Common myeloid progenitor, CD34-positive (primary cell): ENCODE measurements around the gene PYROXD2.

Source experiments
- CTCF ChIA-PET: fragments of 350-600 bp; sonication (Branson Sonifier 250); formaldehyde crosslinking; loops from one replicate; lab custom pipeline; 2021; ENCODE audit warnings: antibody characterized with exemption; lab: Charles Lee
- POLR2A ChIA-PET: fragments of 350-600 bp; sonication (Branson Sonifier 250); formaldehyde crosslinking; loops from one replicate; lab custom pipeline; 2021; ENCODE audit warnings: antibody characterized with exemption; lab: Charles Lee
- DNase-seq, 3 donors: peaks; one replicate each; pipeline versions ENCODE4 v3.0.0 to v3.0.0-alpha.2; 2013
- H3K27ac ChIP-seq, 2 experiments: 1 replicate in 1 of 2; 2 replicates in 1 of 2; pipeline ENCODE4 v1.7.0; 2013; ENCODE audit warnings: inconsistent platforms in 2 of 2, low read length in 2 of 2, mild to moderate bottlenecking in 2 of 2, low read depth in 1 of 2, moderate library complexity in 1 of 2; ENCODE audit not compliant: severe bottlenecking in 2 of 2, insufficient read depth in 1 of 2, poor library complexity in 1 of 2
- H3K27me3 ChIP-seq, 5 experiments: replicated peaks in 2 of 5; 1 replicate in 3 of 5; 2 replicates in 2 of 5; pipeline versions ENCODE4 v1.6.1 to v1.7.0; 2013; ENCODE audit warnings: low read length in 4 of 5, mild to moderate bottlenecking in 2 of 5, moderate library complexity in 2 of 5, inconsistent platforms in 1 of 5; ENCODE audit not compliant: insufficient read depth in 5 of 5, control insufficient read depth in 4 of 5
- H3K36me3 ChIP-seq, 4 experiments: 1 replicate in 2 of 4; 2 replicates in 2 of 4; pipeline versions ENCODE4 v1.6.1 to v1.7.0; 2013; ENCODE audit warnings: low read length in 3 of 4, control low read depth in 1 of 4, mild to moderate bottlenecking in 1 of 4; ENCODE audit not compliant: control insufficient read depth in 4 of 4, insufficient read depth in 4 of 4
- H3K4me1 ChIP-seq, 4 experiments: 1 replicate in 3 of 4; 2 replicates in 1 of 4; pipeline versions ENCODE4 v1.6.1 to v1.7.1; 2013; ENCODE audit warnings: low read length in 3 of 4, mild to moderate bottlenecking in 3 of 4, control low read depth in 1 of 4, inconsistent platforms in 1 of 4, moderate library complexity in 1 of 4; ENCODE audit not compliant: control insufficient read depth in 4 of 4, insufficient read depth in 4 of 4; ENCODE audit errors: control extremely low read depth in 1 of 4
- H3K4me3 ChIP-seq, 7 experiments: 1 replicate in 4 of 7; 2 replicates in 3 of 7; pipeline versions ENCODE4 v1.5.1 to v1.7.0; 2013; ENCODE audit warnings: mild to moderate bottlenecking in 7 of 7, low read length in 6 of 7, moderate library complexity in 6 of 7, inconsistent platforms in 2 of 7, low read depth in 2 of 7, control low read depth in 1 of 7; ENCODE audit not compliant: insufficient read depth in 4 of 7, control insufficient read depth in 1 of 7; ENCODE audit errors: extremely low read depth in 1 of 7
- H3K9me3 ChIP-seq, 5 experiments: 1 replicate in 4 of 5; 2 replicates in 1 of 5; pipeline versions ENCODE4 v1.6.1 to v1.7.1; 2013; ENCODE audit warnings: low read length in 4 of 5, mild to moderate bottlenecking in 2 of 5, inconsistent platforms in 1 of 5, low read depth in 1 of 5, moderate library complexity in 1 of 5; ENCODE audit not compliant: control insufficient read depth in 4 of 5, insufficient read depth in 2 of 5; ENCODE audit errors: control extremely low read depth in 1 of 5
- WGBS: methylation state at CpG from one replicate; pipeline ENCODE4 v1.1.5; 2013; ENCODE audit not compliant: insufficient coverage; 5-methylcytosine and 5-hydroxymethylcytosine counted together

PYROXD2 gene

DNA sequence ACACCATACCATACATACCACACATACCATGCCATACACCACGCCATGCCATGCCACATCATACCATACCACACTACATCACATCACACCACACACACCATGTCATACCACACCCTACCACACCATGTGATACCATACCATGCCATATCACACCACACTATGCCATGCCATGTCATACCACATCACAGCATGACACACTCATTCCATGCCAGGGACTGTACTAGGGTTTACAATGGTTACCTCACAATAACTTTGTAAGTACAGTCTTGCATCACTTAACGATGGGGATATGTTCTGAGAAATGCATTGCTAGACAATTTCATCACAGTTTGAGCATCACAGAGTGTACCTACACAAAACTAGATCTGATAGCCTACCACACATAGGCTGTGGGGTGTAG, 14.5 kb downstream of the PYROXD2 start:
- H3K36me3 ChIP-seq = peaks cover 0 to 14% (median 5%) of the 10 kb centered on the region in 4 experiments
- H3K4me1 ChIP-seq = no peaks in the 10 kb centered on the region
- POLR2A ChIA-PET = no interaction called here
- 100% methylated on average over 1 of the region's 2 CpGs for WGBS
- H3K27ac ChIP-seq = no peak overlapping the region
- CTCF ChIA-PET = no interaction called here
- no peak for DNase-seq
- H3K4me3 ChIP-seq = no peak overlapping the region
- no peaks in the 10 kb centered on the region for H3K9me3 ChIP-seq
- H3K27me3 ChIP-seq = no peaks in the 10 kb centered on the region

DNA sequence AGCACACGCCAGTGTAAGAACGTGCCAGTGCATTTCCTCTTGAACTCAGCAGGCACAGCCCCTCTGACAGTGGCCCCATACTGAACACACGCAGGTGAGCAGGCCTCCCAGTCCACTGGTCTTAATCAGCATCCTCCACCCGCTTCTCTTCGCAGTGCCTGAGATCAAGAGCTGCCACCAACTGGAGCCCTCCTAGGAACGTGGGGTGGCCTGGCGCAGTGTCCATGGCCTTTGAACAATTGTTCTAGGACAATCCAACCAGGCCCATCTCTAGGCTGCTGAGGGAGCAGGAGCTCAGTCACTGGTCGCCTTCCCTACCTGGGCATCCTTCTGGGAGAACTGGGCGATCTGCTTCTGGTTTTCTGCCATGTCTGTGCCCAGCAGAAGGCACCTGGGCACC, 15.2 kb downstream of the PYROXD2 start:
- no peak for DNase-seq
- ChIA-PET CTCF (interaction anchor here (0.8 kb wide), 1 partner anchor 43 kb away, joined by 3 read pairs; no protein-coding TSS in a partner anchor), POLR2A (no interaction called here)
- H3K4me1 ChIP-seq = no peaks in the 10 kb centered on the region
- peaks cover 0 to 18% (median 7%) of the 10 kb centered on the region in 4 experiments for H3K36me3 ChIP-seq
- WGBS = 97% methylated on average over 8 of the region's 9 CpGs
- no peaks in the 10 kb centered on the region for H3K9me3 ChIP-seq
- no peak overlapping the region for H3K27ac ChIP-seq
- H3K27me3 ChIP-seq = no peaks in the 10 kb centered on the region
- no peak overlapping the region for H3K4me3 ChIP-seq

DNA sequence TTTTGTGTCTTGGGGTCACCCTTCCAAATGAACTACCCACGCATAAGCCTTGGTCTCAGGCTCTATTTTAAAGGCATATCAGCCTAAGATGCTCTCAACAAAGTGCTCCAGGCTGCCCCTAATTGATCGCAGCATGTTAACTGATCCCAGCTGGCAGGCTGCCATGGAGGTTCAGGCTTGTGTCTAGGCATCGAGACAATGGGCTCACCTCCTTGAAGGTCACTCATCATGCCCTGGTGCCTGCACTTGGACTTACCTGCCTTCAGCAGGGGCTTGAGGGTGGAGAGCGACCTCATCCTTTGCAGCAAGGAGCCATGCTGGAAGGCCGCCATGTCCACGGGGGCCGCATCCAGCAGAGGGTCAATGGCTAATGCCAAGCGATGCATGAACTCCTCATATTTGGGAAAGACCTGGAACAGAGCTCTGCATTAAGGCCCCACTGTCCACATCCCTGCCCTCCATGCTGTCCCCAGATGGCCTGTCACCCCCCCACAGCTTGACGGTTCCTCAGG, 17.8 kb downstream of the PYROXD2 start:
- Histone ChIP-seq H3K36me3 (peaks cover 0 to 21% (median 4%) of the 10 kb centered on the region in 4 experiments), H3K9me3 (no peaks in the 10 kb centered on the region), H3K27me3 (no peaks in the 10 kb centered on the region), H3K27ac (no peak overlapping the region), H3K4me3 (no peak overlapping the region), H3K4me1 (no peaks in the 10 kb centered on the region)
- DNase-seq = no peak
- 98% methylated on average over 8 of the region's 9 CpGs for WGBS
- ChIA-PET POLR2A (no interaction called here), CTCF (interaction anchor here (1.3 to 2.2 kb wide), 3 partner anchors 9 to 28 kb away, joined by 3 to 5 read pairs (median 3); no protein-coding TSS in a partner anchor)

DNA sequence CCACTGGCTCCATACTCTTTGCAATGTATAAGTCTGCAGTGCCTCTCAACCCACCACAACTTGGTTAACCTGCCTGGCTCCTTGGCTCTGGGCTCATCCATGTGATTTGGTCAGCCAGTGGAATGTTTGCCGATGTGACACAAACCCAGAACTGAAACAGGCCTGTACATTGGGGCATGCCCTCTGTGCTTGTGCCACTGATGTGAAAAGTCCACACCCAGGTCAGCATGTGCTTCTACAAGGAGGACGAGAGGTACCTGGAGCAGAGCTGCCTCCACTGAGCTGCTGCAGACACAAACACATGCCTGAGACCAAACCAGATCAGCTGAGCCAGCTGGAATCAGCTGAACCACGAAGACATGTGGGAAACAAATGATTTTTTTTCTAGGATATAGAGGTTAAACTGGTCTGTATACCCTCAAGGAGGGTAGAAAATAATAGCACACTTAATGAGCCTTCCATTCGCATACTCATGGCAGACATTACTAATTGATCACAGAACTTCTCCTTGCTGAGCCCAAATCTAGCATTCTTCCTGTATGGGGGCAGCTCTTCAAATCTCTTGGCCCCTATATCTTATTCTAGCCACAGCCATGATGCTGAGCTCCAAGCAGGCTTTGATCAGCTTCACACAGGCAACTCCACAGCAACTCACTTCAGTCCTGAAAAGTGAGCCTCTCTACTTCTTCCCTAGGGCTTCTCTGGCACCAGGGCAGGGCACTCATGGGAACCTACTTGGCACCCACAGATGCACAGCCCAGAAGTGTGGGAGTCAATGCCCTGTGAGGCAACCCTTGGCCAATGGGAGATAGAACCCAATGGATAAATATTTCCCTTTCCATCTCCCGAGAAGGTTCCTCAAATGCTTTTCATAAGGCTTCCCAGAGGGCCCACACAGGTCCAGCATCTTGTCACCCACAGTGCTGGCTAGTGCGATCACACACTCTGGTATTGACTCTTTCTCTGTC, 18.6 kb downstream of the PYROXD2 start:
- ChIA-PET CTCF (interaction anchor here (0.7 to 1.4 kb wide), 4 partner anchors 12 to 29 kb away, joined by 3 read pairs; no protein-coding TSS in a partner anchor), POLR2A (no interaction called here)
- DNase-seq = no peak
- Histone ChIP-seq H3K4me1 (peaks cover 0 to 1% (median under 1%) of the 10 kb centered on the region in 4 experiments), H3K36me3 (peaks cover 0 to 21% (median 4%) of the 10 kb centered on the region in 4 experiments), H3K27ac (no peak overlapping the region), H3K27me3 (no peaks in the 10 kb centered on the region), H3K9me3 (no peaks in the 10 kb centered on the region), H3K4me3 (no peak overlapping the region)
- WGBS = 96% methylated on average over 6 of the region's 6 CpGs

DNA sequence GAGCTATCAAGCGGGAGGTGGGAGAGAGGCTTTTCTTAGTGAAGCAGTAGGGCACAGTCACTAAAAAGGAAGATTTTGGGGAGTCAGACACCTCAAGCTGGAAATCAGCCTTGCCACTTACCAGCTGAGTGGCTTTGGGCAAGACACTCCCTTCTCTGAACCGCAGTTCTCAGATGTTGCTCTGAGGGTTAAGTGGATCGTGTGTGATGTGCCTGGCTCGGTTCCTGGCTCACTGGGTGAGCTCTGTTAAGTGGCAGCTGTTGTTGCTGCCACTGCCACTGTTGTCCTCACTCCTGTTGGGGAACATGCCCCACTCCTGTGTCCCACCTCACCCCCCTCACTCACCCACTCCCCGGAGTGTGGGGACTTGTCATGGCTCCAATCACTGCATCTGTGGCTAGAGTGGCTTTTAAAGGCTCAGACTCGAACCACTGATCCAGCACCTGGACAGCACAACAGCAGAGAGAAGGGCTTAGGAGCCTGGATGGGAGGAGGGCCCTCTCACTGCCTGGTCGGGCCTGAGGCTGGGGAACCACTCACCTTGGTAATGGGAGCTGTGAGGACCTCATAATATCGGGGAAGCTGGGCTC, 20.0 kb downstream of the PYROXD2 start:
- H3K4me1 ChIP-seq = peaks cover 0 to 12% (median 8%) of the 10 kb centered on the region in 4 experiments
- 87% methylated on average over 7 of the region's 8 CpGs for WGBS

DNA sequence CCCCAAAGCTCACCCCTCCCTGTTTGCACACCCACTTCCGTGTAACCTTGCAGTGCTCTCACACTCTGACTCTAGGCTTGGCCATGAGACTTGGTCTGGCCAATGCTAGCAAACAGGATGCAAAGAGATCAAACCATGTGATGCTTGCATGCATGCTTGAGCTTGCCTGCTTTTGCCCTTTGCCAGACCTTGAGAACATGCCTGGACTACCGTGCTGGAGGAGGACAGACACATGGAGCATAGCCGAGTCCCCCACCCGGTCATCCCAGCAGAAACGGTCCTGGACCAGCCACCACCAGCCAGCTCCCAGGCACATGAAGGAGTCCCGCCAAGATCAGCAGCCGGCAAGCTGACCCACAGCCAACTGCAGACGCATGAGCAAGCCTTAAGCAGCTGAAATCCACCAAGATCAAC, 23.4 kb downstream of the PYROXD2 start:
- H3K4me1 ChIP-seq = peaks cover 0 to 12% (median 8%) of the 10 kb centered on the region in 4 experiments
- H3K4me3 ChIP-seq = no peak overlapping the region
- H3K36me3 ChIP-seq = peaks cover 0 to 16% (median 4%) of the 10 kb centered on the region in 4 experiments
- no peak overlapping the region for H3K27ac ChIP-seq
- ChIA-PET POLR2A (no interaction called here), CTCF (interaction anchor here (0.5 to 1.5 kb wide), 2 partner anchors 34 to 1166 kb away, joined by 3 read pairs; no protein-coding TSS in a partner anchor)
- H3K27me3 ChIP-seq = no peaks in the 10 kb centered on the region
- 93% methylated on average over 8 of the region's 8 CpGs for WGBS
- no peaks in the 10 kb centered on the region for H3K9me3 ChIP-seq
- DNase-seq = no peak

More for the DNA sequence above, 20.0 kb downstream of the PYROXD2 start:
- ChIA-PET POLR2A (interaction anchor here (0.7 kb wide), 1 partner anchor 100 kb away, joined by 3 read pairs; no protein-coding TSS in a partner anchor), CTCF (interaction anchor here (1.2 kb wide), 1 partner anchor 9 kb away, joined by 3 read pairs; no protein-coding TSS in a partner anchor)
- no peaks in the 10 kb centered on the region for H3K9me3 ChIP-seq
- H3K4me3 ChIP-seq = no peak overlapping the region
- no peak for DNase-seq
- H3K36me3 ChIP-seq = peaks cover 0 to 21% (median 4%) of the 10 kb centered on the region in 4 experiments
- H3K27ac ChIP-seq = no peak overlapping the region
- no peaks in the 10 kb centered on the region for H3K27me3 ChIP-seq
